Progenitor cell of endocrine pancreas (in vitro differentiated cells): ENCODE data around the gene ABLIM3. TPM values are rescaled to one million over a fixed set of nuclear protein-coding genes. Genes with fewer than 3 reads are reported as not detected.

Experiments
- DNase-seq: peaks from one replicate; pipeline ENCODE4 v3.0.0; 2021; ENCODE audit warnings: low spot score; ENCODE audit not compliant: unreplicated experiment
- H3K27ac Mint-ChIP-seq: 2 replicates; pipeline ENCODE4 v1.8.0; 2021; ENCODE audit warnings: mild to moderate bottlenecking, moderate library complexity, mixed read lengths
- H3K27me3 Mint-ChIP-seq: 2 replicates; pipeline ENCODE4 v1.8.0; 2021; ENCODE audit warnings: mixed read lengths
- H3K36me3 Mint-ChIP-seq: 2 replicates; pipeline ENCODE4 v1.8.0; 2022; ENCODE audit warnings: mixed read lengths; ENCODE audit not compliant: insufficient read depth
- H3K4me1 Mint-ChIP-seq: 2 replicates; pipeline ENCODE4 v1.8.0; 2021; ENCODE audit warnings: low read depth, mixed read lengths
- H3K4me3 Mint-ChIP-seq: 2 replicates; pipeline ENCODE4 v1.8.0; 2021; ENCODE audit warnings: low read depth, mild to moderate bottlenecking, moderate library complexity, mixed read lengths
- H3K9me3 Mint-ChIP-seq: 2 replicates; pipeline ENCODE4 v1.8.0; 2021; ENCODE audit warnings: low read depth, mixed read lengths
- CTCF ChIP-seq: fragments of 200-600 bp; sonication (generic); IDR thresholded peaks from one replicate; pipeline ENCODE4 v1.5.0; 2021; ENCODE audit warnings: antibody characterized with exemption, mild to moderate bottlenecking; ENCODE audit not compliant: unreplicated experiment
- total RNA-seq: library from RNA; stranded (reverse); gene quantifications from 2 replicates; pipeline ENCODE4 v1.2.1, GENCODE V29; 2021

ABLIM3 gene
- total RNA-seq, 1 donor from 2014 or later: 0.48 TPM

GRCh38 chr5:149207831-149208230 is 66.5 kb downstream of the ABLIM3 start:
- Mint-ChIP-seq H3K27me3 (peaks cover 6% of the 10 kb centered on the region), H3K27ac (no peak overlapping the region), H3K4me3 (no peak overlapping the region), H3K9me3 (no peaks in the 10 kb centered on the region), H3K4me1 (no peaks in the 10 kb centered on the region), H3K36me3 (no peaks in the 10 kb centered on the region)
- no peak for TF ChIP-seq CTCF
- DNase-seq: no peak

- Mint-ChIP-seq H3K9me3 (no peaks in the 10 kb centered on the region), H3K4me1 (no peaks in the 10 kb centered on the region)
- DNase-seq: no peak
Measured at GRCh38 chr5:149210225-149210624, 68.9 kb downstream of the ABLIM3 start.

GRCh38 chr5:149210968-149211490 is 69.7 kb downstream of the ABLIM3 start:
- Mint-ChIP-seq H3K36me3 (no peaks in the 10 kb centered on the region), H3K4me3 (no peak overlapping the region), H3K4me1 (no peaks in the 10 kb centered on the region), H3K27ac (no peak overlapping the region), H3K9me3 (no peaks in the 10 kb centered on the region), H3K27me3 (peaks cover 13% of the 10 kb centered on the region)
- TF ChIP-seq CTCF: no peak
- no peak for DNase-seq

More at GRCh38 chr5:149210225-149210624, 68.9 kb downstream of the ABLIM3 start:
- no peak overlapping the region for H3K4me3 Mint-ChIP-seq
- no peak overlapping the region for H3K27ac Mint-ChIP-seq
- H3K36me3 Mint-ChIP-seq: no peaks in the 10 kb centered on the region
- TF ChIP-seq CTCF: no peak
- peaks cover 13% of the 10 kb centered on the region for H3K27me3 Mint-ChIP-seq

GRCh38 chr5:149211566-149211965 is 70.3 kb downstream of the ABLIM3 start:
- no peak for DNase-seq
- no peaks in the 10 kb centered on the region for H3K36me3 Mint-ChIP-seq
- no peak overlapping the region for H3K27ac Mint-ChIP-seq
- peaks cover 13% of the 10 kb centered on the region for H3K27me3 Mint-ChIP-seq
- H3K4me3 Mint-ChIP-seq: no peak overlapping the region
- no peaks in the 10 kb centered on the region for H3K9me3 Mint-ChIP-seq
- no peaks in the 10 kb centered on the region for H3K4me1 Mint-ChIP-seq
- no peak for TF ChIP-seq CTCF

GRCh38 chr5:149212198-149212951 is 71.1 kb downstream of the ABLIM3 start:
- no peak for TF ChIP-seq CTCF
- H3K9me3 Mint-ChIP-seq: no peaks in the 10 kb centered on the region
- DNase-seq: no peak
- H3K36me3 Mint-ChIP-seq: no peaks in the 10 kb centered on the region
- H3K4me1 Mint-ChIP-seq: no peaks in the 10 kb centered on the region
- H3K27me3 Mint-ChIP-seq: peaks cover 17% of the 10 kb centered on the region
- no peak overlapping the region for H3K4me3 Mint-ChIP-seq
- H3K27ac Mint-ChIP-seq: no peak overlapping the region
